Activated CD8-positive, alpha-beta T cell treated with anti-CD3 and anti-CD28 coated beads for 36 hours (primary cell): ENCODE measurements around the gene KIF6. TPM values are rescaled to one million over a fixed set of nuclear protein-coding genes. Genes with fewer than 3 reads are reported as not detected.

ENCODE experiments used
- ATAC-seq: fragments of 200-7000 bp; cut with Tn5 transposase; one replicate; pipeline ENCODE4 v1.10.0; 2021; ENCODE audit warnings: mild to moderate bottlenecking, moderate library complexity
- CTCF ChIA-PET: fragments of 350-600 bp; sonication (Branson Sonifier 250); formaldehyde crosslinking; loops from one replicate; lab custom pipeline; 2021; ENCODE audit warnings: antibody characterized with exemption; lab: Charles Lee
- POLR2A ChIA-PET: fragments of 350-600 bp; sonication (Branson Sonifier 250); formaldehyde crosslinking; loops from one replicate; lab custom pipeline; 2021; ENCODE audit warnings: antibody characterized with exemption; lab: Charles Lee
- DNase-seq: peaks from one replicate; pipeline ENCODE4 v3.0.0-alpha.2; 2020
- H3K27ac Mint-ChIP-seq: one replicate; pipeline ENCODE4 v1.8.0; 2021; ENCODE audit warnings: mild to moderate bottlenecking, mixed read lengths
- H3K27me3 Mint-ChIP-seq: one replicate; pipeline ENCODE4 v1.8.0; 2021; ENCODE audit warnings: mixed read lengths
- H3K36me3 Mint-ChIP-seq: one replicate; pipeline ENCODE4 v1.8.0; 2021; ENCODE audit warnings: low read depth, mixed read lengths
- H3K4me1 Mint-ChIP-seq: one replicate; pipeline ENCODE4 v1.8.0; 2021; ENCODE audit warnings: low read depth, mixed read lengths
- H3K4me3 Mint-ChIP-seq: one replicate; pipeline ENCODE4 v1.8.0; 2021; ENCODE audit warnings: mild to moderate bottlenecking, moderate library complexity, mixed read lengths
- H3K9me3 Mint-ChIP-seq: one replicate; pipeline ENCODE4 v1.8.0; 2021; ENCODE audit warnings: mixed read lengths
- intact Hi-C: fragments of 100-400 bp; cut with micrococcal nuclease; formaldehyde crosslinking; loops from one replicate; pipeline ENCODE4 v1.10.0; 2022
- total RNA-seq, 2 experiments: library from RNA; stranded (reverse); gene quantifications; one replicate each; pipeline ENCODE4 v1.2.3, GENCODE V29; 2021
- TF ChIP-seq, protein P1 (sequence below): fragments of 200-600 bp; IDR thresholded peaks from one replicate; pipeline ENCODE4 v1.8.0; 2022; ENCODE audit warnings: antibody characterized with exemption, mild to moderate bottlenecking

KIF6 gene
- total RNA-seq, 2 experiments from 2014 or later, result 0.13 to 0.14 TPM

DNA sequence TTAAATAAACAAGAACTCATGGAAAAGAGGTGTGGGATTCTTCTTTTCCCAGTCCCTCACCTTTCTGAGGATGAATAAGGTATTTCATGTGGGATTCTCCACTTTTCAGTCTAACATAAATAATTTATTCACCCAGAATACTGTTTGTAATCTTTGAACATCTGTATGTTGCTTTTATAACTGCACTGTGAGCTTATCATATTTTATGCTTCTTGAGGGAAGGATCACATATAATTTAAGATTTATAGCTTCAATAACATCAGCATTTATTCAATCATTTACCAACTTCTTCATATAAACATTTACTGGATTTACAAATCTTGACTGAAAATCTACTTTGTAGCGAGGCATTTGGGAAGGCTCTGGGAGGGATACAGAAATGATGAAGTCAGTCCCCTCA is 248.5 kb downstream of the KIF6 start:
- TF ChIP-seq, protein P1, sequence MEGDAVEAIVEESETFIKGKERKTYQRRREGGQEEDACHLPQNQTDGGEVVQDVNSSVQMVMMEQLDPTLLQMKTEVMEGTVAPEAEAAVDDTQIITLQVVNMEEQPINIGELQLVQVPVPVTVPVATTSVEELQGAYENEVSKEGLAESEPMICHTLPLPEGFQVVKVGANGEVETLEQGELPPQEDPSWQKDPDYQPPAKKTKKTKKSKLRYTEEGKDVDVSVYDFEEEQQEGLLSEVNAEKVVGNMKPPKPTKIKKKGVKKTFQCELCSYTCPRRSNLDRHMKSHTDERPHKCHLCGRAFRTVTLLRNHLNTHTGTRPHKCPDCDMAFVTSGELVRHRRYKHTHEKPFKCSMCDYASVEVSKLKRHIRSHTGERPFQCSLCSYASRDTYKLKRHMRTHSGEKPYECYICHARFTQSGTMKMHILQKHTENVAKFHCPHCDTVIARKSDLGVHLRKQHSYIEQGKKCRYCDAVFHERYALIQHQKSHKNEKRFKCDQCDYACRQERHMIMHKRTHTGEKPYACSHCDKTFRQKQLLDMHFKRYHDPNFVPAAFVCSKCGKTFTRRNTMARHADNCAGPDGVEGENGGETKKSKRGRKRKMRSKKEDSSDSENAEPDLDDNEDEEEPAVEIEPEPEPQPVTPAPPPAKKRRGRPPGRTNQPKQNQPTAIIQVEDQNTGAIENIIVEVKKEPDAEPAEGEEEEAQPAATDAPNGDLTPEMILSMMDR, result no peak
- H3K27ac Mint-ChIP-seq, result no peak overlapping the region
- intact Hi-C loops, result no loop called here
- ChIA-PET POLR2A (no interaction called here), CTCF (no interaction called here)
- ATAC-seq (no peak), DNase-seq (no peak)
- H3K4me1 Mint-ChIP-seq, result peaks cover 11% of the 10 kb centered on the region
- H3K4me3 Mint-ChIP-seq, result no peak overlapping the region
- H3K9me3 Mint-ChIP-seq, result peaks cover 3% of the 10 kb centered on the region
- peaks cover 6% of the 10 kb centered on the region for H3K27me3 Mint-ChIP-seq
- no peaks in the 10 kb centered on the region for H3K36me3 Mint-ChIP-seq

DNA sequence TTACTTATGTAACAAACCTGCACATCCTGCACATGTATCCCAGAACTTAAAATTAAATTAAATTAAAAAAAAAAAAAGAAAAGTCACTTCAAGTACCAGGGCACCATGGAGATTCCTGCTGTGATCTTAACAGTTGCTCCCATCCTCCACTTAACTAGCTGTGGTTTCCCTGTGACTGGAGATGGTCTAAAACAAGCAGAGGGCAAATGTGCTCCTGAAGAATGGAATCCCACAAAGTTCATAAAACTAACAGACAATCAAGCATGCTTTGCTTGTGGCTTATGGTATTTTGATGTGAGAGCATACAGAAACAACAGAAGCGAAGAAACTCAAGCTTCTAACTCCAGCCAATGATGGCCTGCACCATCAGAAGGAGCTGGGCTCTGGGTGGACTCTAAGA is 249.1 kb downstream of the KIF6 start:
- peaks cover 3% of the 10 kb centered on the region for H3K27me3 Mint-ChIP-seq
- CTCF ChIA-PET, result no interaction called here
- POLR2A ChIA-PET, result no interaction called here
- H3K9me3 Mint-ChIP-seq, result peaks cover 3% of the 10 kb centered on the region
- TF ChIP-seq, protein P1, result no peak
- ATAC-seq, result no peak
- no peak overlapping the region for H3K27ac Mint-ChIP-seq
- peaks cover 11% of the 10 kb centered on the region for H3K4me1 Mint-ChIP-seq
- DNase-seq, result no peak
- no peak overlapping the region for H3K4me3 Mint-ChIP-seq
- intact Hi-C loops, result no loop called here
- H3K36me3 Mint-ChIP-seq, result no peaks in the 10 kb centered on the region

DNA sequence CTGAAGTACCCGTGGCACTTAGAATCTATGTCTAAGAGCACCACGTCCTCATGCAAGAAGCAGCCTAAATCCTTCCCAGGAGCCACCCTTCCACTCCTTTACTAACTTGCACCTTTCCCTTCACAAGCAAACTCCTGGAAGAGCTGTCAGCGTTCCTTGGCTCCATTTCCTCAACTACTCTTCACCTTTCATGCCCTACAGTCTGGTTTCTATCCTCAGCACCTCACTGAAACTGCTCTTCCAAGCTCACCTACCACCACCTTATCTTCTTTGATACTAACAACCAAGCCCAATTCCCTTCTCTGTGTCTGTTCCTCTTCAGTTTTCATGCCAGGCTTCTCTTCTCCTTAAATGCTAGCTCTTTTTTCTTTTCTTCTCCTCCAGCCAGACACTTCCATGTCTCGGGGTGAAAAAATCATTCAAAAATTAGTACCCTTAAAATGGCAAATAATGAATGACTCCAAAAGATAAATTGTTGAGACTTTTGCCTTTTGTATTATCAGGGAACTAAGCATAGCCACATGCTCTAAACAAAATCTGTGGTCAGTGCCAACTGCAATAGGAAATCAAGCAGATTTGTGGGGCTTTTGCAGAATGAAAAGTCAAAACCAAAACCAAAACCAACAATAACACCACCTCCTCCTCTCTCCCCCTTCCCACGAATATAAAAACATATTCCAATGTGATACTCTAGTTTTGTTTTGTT is 253.1 kb downstream of the KIF6 start:
- POLR2A ChIA-PET, result no interaction called here
- peaks cover 13% of the 10 kb centered on the region for H3K4me1 Mint-ChIP-seq

DNA sequence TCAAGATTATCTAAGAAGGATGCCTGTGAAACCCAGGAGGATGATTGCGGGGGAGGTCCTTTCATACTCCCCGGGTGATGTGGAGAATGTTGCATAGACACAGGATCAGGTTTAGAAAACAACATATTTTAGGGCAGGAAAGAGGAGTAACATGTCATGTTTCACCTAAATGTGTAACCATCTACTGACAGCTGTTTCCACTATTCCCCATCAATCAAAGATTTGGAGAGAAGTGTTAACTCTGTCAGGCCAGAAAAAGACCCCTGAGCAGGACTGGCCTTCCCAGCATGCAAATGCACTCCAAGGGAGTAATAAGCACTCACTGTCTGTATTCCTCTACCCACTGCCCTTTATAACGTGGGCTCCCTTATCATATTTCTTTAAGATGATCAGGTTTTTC is 254.7 kb downstream of the KIF6 start:
- Mint-ChIP-seq H3K36me3 (no peaks in the 10 kb centered on the region), H3K9me3 (peaks cover 2% of the 10 kb centered on the region), H3K4me1 (peaks cover 13% of the 10 kb centered on the region), H3K27me3 (peaks cover 3% of the 10 kb centered on the region), H3K27ac (no peak overlapping the region), H3K4me3 (no peak overlapping the region)
- no peak for DNase-seq
- ChIA-PET CTCF (no interaction called here), POLR2A (no interaction called here)
- no peak for ATAC-seq
- TF ChIP-seq, protein P1, result no peak
- intact Hi-C loops, result no loop called here

More for the DNA sequence above, 253.1 kb downstream of the KIF6 start:
- TF ChIP-seq, protein P1, result no peak
- H3K27ac Mint-ChIP-seq, result no peak overlapping the region
- H3K36me3 Mint-ChIP-seq, result no peaks in the 10 kb centered on the region
- DNase-seq (no peak), ATAC-seq (no peak)
- H3K4me3 Mint-ChIP-seq, result no peak overlapping the region
- CTCF ChIA-PET, result no interaction called here
- intact Hi-C loops, result no loop called here
- H3K27me3 Mint-ChIP-seq, result peaks cover 1% of the 10 kb centered on the region
- peaks cover 2% of the 10 kb centered on the region for H3K9me3 Mint-ChIP-seq

DNA sequence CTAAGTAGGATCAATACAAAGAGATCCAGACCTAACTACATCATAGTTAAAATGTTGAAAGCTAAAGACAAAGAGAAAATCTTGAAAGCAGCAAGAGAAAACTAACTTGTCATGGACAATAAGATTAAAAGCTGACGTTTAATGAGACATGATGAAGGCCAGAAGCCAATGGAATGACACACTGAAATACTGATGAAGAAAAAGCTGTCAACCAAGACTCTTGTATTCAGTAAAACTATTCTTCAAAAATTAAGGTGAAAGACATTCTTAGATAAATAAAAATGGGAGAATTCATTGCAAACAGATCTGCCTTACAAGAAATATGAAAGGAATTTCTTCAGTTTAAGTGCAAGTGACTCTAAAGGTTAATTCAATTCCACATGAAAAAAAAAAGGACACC is 256.8 kb downstream of the KIF6 start:
- H3K27ac Mint-ChIP-seq, result no peak overlapping the region

More for the DNA sequence above, 256.8 kb downstream of the KIF6 start:
- intact Hi-C loops, result no loop called here
- TF ChIP-seq, protein P1, result no peak
- Mint-ChIP-seq H3K27me3 (peaks cover 4% of the 10 kb centered on the region), H3K9me3 (peaks cover 2% of the 10 kb centered on the region), H3K4me3 (no peak overlapping the region), H3K36me3 (no peaks in the 10 kb centered on the region), H3K4me1 (peaks cover 11% of the 10 kb centered on the region)
- no peak for DNase-seq
- ChIA-PET CTCF (no interaction called here), POLR2A (no interaction called here)
- no peak for ATAC-seq
